Measurements from ENCODE around the gene SUV39H1. TPM values are rescaled to one million over a fixed set of nuclear protein-coding genes. Genes with fewer than 3 reads are reported as not detected.

Gene SUV39H1
- total and polyA plus RNA-seq, 9 of the 15 experiments (the other 6 are each of a cell fraction or from before 2014, with no cell fraction given) = 4.7 to 34.7 (median 17.9) TPM

- TF ChIP-seq, protein P1, sequence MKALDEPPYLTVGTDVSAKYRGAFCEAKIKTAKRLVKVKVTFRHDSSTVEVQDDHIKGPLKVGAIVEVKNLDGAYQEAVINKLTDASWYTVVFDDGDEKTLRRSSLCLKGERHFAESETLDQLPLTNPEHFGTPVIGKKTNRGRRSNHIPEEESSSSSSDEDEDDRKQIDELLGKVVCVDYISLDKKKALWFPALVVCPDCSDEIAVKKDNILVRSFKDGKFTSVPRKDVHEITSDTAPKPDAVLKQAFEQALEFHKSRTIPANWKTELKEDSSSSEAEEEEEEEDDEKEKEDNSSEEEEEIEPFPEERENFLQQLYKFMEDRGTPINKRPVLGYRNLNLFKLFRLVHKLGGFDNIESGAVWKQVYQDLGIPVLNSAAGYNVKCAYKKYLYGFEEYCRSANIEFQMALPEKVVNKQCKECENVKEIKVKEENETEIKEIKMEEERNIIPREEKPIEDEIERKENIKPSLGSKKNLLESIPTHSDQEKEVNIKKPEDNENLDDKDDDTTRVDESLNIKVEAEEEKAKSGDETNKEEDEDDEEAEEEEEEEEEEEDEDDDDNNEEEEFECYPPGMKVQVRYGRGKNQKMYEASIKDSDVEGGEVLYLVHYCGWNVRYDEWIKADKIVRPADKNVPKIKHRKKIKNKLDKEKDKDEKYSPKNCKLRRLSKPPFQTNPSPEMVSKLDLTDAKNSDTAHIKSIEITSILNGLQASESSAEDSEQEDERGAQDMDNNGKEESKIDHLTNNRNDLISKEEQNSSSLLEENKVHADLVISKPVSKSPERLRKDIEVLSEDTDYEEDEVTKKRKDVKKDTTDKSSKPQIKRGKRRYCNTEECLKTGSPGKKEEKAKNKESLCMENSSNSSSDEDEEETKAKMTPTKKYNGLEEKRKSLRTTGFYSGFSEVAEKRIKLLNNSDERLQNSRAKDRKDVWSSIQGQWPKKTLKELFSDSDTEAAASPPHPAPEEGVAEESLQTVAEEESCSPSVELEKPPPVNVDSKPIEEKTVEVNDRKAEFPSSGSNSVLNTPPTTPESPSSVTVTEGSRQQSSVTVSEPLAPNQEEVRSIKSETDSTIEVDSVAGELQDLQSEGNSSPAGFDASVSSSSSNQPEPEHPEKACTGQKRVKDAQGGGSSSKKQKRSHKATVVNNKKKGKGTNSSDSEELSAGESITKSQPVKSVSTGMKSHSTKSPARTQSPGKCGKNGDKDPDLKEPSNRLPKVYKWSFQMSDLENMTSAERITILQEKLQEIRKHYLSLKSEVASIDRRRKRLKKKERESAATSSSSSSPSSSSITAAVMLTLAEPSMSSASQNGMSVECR (CRISPR knock-in tag; IDR thresholded peaks at IDR 0.05) = peak; percentile 79
- TF ChIP-seq, protein P2, sequence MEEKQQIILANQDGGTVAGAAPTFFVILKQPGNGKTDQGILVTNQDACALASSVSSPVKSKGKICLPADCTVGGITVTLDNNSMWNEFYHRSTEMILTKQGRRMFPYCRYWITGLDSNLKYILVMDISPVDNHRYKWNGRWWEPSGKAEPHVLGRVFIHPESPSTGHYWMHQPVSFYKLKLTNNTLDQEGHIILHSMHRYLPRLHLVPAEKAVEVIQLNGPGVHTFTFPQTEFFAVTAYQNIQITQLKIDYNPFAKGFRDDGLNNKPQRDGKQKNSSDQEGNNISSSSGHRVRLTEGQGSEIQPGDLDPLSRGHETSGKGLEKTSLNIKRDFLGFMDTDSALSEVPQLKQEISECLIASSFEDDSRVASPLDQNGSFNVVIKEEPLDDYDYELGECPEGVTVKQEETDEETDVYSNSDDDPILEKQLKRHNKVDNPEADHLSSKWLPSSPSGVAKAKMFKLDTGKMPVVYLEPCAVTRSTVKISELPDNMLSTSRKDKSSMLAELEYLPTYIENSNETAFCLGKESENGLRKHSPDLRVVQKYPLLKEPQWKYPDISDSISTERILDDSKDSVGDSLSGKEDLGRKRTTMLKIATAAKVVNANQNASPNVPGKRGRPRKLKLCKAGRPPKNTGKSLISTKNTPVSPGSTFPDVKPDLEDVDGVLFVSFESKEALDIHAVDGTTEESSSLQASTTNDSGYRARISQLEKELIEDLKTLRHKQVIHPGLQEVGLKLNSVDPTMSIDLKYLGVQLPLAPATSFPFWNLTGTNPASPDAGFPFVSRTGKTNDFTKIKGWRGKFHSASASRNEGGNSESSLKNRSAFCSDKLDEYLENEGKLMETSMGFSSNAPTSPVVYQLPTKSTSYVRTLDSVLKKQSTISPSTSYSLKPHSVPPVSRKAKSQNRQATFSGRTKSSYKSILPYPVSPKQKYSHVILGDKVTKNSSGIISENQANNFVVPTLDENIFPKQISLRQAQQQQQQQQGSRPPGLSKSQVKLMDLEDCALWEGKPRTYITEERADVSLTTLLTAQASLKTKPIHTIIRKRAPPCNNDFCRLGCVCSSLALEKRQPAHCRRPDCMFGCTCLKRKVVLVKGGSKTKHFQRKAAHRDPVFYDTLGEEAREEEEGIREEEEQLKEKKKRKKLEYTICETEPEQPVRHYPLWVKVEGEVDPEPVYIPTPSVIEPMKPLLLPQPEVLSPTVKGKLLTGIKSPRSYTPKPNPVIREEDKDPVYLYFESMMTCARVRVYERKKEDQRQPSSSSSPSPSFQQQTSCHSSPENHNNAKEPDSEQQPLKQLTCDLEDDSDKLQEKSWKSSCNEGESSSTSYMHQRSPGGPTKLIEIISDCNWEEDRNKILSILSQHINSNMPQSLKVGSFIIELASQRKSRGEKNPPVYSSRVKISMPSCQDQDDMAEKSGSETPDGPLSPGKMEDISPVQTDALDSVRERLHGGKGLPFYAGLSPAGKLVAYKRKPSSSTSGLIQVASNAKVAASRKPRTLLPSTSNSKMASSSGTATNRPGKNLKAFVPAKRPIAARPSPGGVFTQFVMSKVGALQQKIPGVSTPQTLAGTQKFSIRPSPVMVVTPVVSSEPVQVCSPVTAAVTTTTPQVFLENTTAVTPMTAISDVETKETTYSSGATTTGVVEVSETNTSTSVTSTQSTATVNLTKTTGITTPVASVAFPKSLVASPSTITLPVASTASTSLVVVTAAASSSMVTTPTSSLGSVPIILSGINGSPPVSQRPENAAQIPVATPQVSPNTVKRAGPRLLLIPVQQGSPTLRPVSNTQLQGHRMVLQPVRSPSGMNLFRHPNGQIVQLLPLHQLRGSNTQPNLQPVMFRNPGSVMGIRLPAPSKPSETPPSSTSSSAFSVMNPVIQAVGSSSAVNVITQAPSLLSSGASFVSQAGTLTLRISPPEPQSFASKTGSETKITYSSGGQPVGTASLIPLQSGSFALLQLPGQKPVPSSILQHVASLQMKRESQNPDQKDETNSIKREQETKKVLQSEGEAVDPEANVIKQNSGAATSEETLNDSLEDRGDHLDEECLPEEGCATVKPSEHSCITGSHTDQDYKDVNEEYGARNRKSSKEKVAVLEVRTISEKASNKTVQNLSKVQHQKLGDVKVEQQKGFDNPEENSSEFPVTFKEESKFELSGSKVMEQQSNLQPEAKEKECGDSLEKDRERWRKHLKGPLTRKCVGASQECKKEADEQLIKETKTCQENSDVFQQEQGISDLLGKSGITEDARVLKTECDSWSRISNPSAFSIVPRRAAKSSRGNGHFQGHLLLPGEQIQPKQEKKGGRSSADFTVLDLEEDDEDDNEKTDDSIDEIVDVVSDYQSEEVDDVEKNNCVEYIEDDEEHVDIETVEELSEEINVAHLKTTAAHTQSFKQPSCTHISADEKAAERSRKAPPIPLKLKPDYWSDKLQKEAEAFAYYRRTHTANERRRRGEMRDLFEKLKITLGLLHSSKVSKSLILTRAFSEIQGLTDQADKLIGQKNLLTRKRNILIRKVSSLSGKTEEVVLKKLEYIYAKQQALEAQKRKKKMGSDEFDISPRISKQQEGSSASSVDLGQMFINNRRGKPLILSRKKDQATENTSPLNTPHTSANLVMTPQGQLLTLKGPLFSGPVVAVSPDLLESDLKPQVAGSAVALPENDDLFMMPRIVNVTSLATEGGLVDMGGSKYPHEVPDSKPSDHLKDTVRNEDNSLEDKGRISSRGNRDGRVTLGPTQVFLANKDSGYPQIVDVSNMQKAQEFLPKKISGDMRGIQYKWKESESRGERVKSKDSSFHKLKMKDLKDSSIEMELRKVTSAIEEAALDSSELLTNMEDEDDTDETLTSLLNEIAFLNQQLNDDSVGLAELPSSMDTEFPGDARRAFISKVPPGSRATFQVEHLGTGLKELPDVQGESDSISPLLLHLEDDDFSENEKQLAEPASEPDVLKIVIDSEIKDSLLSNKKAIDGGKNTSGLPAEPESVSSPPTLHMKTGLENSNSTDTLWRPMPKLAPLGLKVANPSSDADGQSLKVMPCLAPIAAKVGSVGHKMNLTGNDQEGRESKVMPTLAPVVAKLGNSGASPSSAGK (IDR thresholded peaks at IDR 0.05) = no peak
- TF ChIP-seq PATZ1 (CRISPR knock-in tag; IDR thresholded peaks at IDR 0.05; ENCODE audit: borderline replicate concordance) = no peak
- peak; percentile 92 for TF ChIP-seq RBFOX2 (IDR thresholded peaks at IDR 0.05; ENCODE audit: low read depth, low read length)
- TF ChIP-seq BCL6 (CRISPR knock-in tag; IDR thresholded peaks at IDR 0.05) = no peak
- no peak for TF ChIP-seq CEBPB (tag; IDR thresholded peaks at IDR 0.05)
- no peak for TF ChIP-seq EHMT2 (IDR thresholded peaks at IDR 0.05)
- TF ChIP-seq NONO (IDR thresholded peaks at IDR 0.05; ENCODE audit: low read depth in 2 of 2, low read length in 1 of 2) = peak in 1 of 2 experiments; percentile 32; a peak in 1 of 4 replicates
- peak; percentile 89 for TF ChIP-seq TAL1 (IDR thresholded peaks at IDR 0.05)
- no peak for TF ChIP-seq ZNF445 (CRISPR knock-in tag; IDR thresholded peaks at IDR 0.05; ENCODE audit: low read depth)
Measured at GRCh38 chrX:48696301-48696908, at the start of gene SUV39H1 (continued).

Data from K562 (cell line).